GM20431 (cell line): ENCODE data around the gene CAMTA1.
"Not testable (repeated sequence)": the region's sequence is repeated elsewhere in the genome, so short reads cannot be mapped to it uniquely, and the experiment has no call there.

ENCODE experiments used
- in situ Hi-C: fragments of 300-500 bp; cut with MseI, MboI; formaldehyde crosslinking; loops from one replicate; pipeline ENCODE4 v1.15.0; 2020; ENCODE audit warnings: low sequenced_read_pairs; ENCODE audit not compliant: unreplicated experiment

Gene CAMTA1

GRCh38 chr1:6834366-6834765, 49.1 kb downstream of the CAMTA1 start:
- in situ Hi-C loops, result no loop called here

GRCh38 chr1:6835139-6835538, 49.9 kb downstream of the CAMTA1 start:
- in situ Hi-C loops, result no loop called here

- in situ Hi-C loops, result no loop called here
Observed at GRCh38 chr1:6842301-6842700, 57.0 kb downstream of the CAMTA1 start.

GRCh38 chr1:6845786-6846185, 60.5 kb downstream of the CAMTA1 start:
- in situ Hi-C loops, result not testable (repeated sequence)

- in situ Hi-C loops, result no loop called here
Observed at GRCh38 chr1:6848816-6849215, 63.6 kb downstream of the CAMTA1 start.

- in situ Hi-C loops, result no loop called here
Observed at GRCh38 chr1:6850537-6850936, 65.3 kb downstream of the CAMTA1 start.

GRCh38 chr1:6852136-6852890, 67.1 kb downstream of the CAMTA1 start:
- in situ Hi-C loops, result no loop called here

- in situ Hi-C loops, result no loop called here
Observed at GRCh38 chr1:6854166-6854565, 68.9 kb downstream of the CAMTA1 start.

GRCh38 chr1:6857831-6858230, 72.6 kb downstream of the CAMTA1 start:
- in situ Hi-C loops, result no loop called here

GRCh38 chr1:6858596-6858995, 73.3 kb downstream of the CAMTA1 start:
- in situ Hi-C loops, result no loop called here

- in situ Hi-C loops, result no loop called here
Observed at GRCh38 chr1:6859415-6860343, 74.4 kb downstream of the CAMTA1 start.

GRCh38 chr1:6860401-6860800, 75.1 kb downstream of the CAMTA1 start:
- in situ Hi-C loops, result no loop called here

GRCh38 chr1:6861075-6861724, 75.9 kb downstream of the CAMTA1 start:
- in situ Hi-C loops, result no loop called here

- in situ Hi-C loops, result no loop called here
Observed at GRCh38 chr1:6862906-6863305, 77.7 kb downstream of the CAMTA1 start.

GRCh38 chr1:6864166-6864565, 78.9 kb downstream of the CAMTA1 start:
- in situ Hi-C loops, result no loop called here

- in situ Hi-C loops, result no loop called here
Observed at GRCh38 chr1:6866825-6867224, 81.6 kb downstream of the CAMTA1 start.

- in situ Hi-C loops, result no loop called here
Observed at GRCh38 chr1:6867321-6867720, 82.1 kb downstream of the CAMTA1 start.

- in situ Hi-C loops, result no loop called here
Observed at GRCh38 chr1:6867729-6868659, 82.7 kb downstream of the CAMTA1 start.

GRCh38 chr1:6868660-6869380, 83.6 kb downstream of the CAMTA1 start:
- in situ Hi-C loops, result no loop called here
